Breast epithelium (tissue), 4 donors: ENCODE results near the gene MMD. TPM values are rescaled to one million over a fixed set of nuclear protein-coding genes. Genes with fewer than 3 reads are reported as not detected.
"Not testable (repeated sequence)": the region's sequence is repeated elsewhere in the genome, so short reads cannot be mapped to it uniquely, and the experiment has no call there.

Experiments used
- DNase-seq, 2 donors: peaks; one replicate each; pipeline ENCODE4 v3.0.0-alpha.2; 2019; ENCODE audit warnings: low spot score in 2 of 2
- H3K27ac ChIP-seq, 2 donors: fragments of 200-600 bp; sonication (generic) in 1 of 2; one replicate each; pipeline ENCODE4 v1.5.1; 2016 to 2019; ENCODE audit warnings: mild to moderate bottlenecking in 1 of 2
- H3K27me3 ChIP-seq, 2 donors: fragments of 200-600 bp; sonication (generic) in 1 of 2; one replicate each; pipeline versions ENCODE4 v1.5.1 to v1.6.0; 2017 to 2019; ENCODE audit warnings: control low read depth in 1 of 2, mild to moderate bottlenecking in 1 of 2
- H3K36me3 ChIP-seq: fragments of 200-600 bp; one replicate; pipeline ENCODE4 v1.5.1; 2019
- H3K4me1 ChIP-seq, 2 donors: fragments of 200-600 bp; sonication (generic); one replicate each; pipeline ENCODE4 v1.5.1; 2016 to 2019; ENCODE audit warnings: control low read depth in 1 of 2
- H3K4me3 ChIP-seq, 3 donors: fragments of 200-600 bp; sonication (generic); 1 replicate in 2 of 3; 2 replicates in 1 of 3; pipeline ENCODE4 v1.5.1; 2016 to 2019; ENCODE audit warnings: mild to moderate bottlenecking in 3 of 3, moderate library complexity in 2 of 3
- H3K9me3 ChIP-seq, 2 donors: fragments of 200-600 bp; sonication (generic) in 1 of 2; one replicate each; pipeline ENCODE4 v1.5.1; 2016 to 2019; ENCODE audit warnings: control low read depth in 1 of 2
- POLR2A ChIP-seq: fragments of 450-650 bp; IDR thresholded peaks from one replicate; pipeline ENCODE4 v1.6.1; 2016; ENCODE audit warnings: antibody characterized with exemption, mild to moderate bottlenecking, moderate library complexity
- POLR2AphosphoS5 ChIP-seq, 3 donors: sonication (generic); formaldehyde crosslinking; IDR thresholded peaks; one replicate each; pipeline ENCODE4 v1.6.1; 2017; ENCODE audit warnings: antibody characterized with exemption in 3 of 3
- intact Hi-C: fragments of 100-400 bp; cut with DNase I; formaldehyde crosslinking; loops from one replicate; pipeline ENCODE4 v1.15.1; 2023; ENCODE audit warnings: low total_unique reads
- total RNA-seq, 3 donors: library from RNA; depleted of rRNA; stranded (reverse); fragments of >200 nt; gene quantifications; one replicate each; pipeline ENCODE4 v1.1.0, GENCODE V29; 2016
- TF ChIP-seq, protein P1 (sequence below), 3 donors: fragments of 450-650 bp; IDR thresholded peaks; one replicate each; pipeline ENCODE4 v1.5.1; 2016 to 2017; ENCODE audit warnings: antibody characterized with exemption in 3 of 3, mild to moderate bottlenecking in 3 of 3, moderate library complexity in 3 of 3

Gene MMD
- total RNA-seq, 3 donors from 2014 or later, result 28.0 to 140 (median 34.1) TPM

DNA sequence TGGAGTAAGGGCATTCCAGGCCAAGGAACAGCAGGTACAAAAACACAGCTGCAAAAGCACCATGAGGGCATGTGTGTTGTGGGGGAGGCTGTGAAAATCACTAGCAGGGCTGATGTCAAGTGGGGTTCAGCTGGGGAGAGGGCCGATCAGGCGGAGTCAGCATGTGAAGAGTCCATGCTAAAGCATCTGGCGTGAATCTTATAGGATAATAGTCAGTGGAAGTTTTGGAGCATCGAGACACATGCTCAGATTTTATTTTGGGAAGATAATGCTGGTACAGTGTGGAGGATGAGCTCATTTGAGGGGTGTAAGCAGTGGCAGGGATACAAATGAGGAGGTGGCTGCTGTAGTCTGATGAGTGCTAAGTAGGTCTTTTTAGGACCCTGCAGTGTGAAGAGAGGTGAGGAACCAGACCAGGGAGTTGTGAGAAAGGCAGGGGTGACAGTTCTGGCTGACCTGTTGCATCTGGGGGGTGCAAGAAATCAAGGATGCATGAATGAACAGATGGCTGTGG is 30.3 kb downstream of the MMD start:
- Histone ChIP-seq H3K27ac (no peak overlapping the region), H3K9me3 (no peaks in the 10 kb centered on the region), H3K27me3 (no peaks in the 10 kb centered on the region), H3K36me3 (no peaks in the 10 kb centered on the region), H3K4me1 (no peaks in the 10 kb centered on the region), H3K4me3 (no peak overlapping the region)
- intact Hi-C loops, result no loop called here
- no peak for DNase-seq
- TF ChIP-seq POLR2A (no peak), POLR2AphosphoS5 (IDR thresholded peaks at IDR 0.05) (no peak)
- TF ChIP-seq, protein P1, sequence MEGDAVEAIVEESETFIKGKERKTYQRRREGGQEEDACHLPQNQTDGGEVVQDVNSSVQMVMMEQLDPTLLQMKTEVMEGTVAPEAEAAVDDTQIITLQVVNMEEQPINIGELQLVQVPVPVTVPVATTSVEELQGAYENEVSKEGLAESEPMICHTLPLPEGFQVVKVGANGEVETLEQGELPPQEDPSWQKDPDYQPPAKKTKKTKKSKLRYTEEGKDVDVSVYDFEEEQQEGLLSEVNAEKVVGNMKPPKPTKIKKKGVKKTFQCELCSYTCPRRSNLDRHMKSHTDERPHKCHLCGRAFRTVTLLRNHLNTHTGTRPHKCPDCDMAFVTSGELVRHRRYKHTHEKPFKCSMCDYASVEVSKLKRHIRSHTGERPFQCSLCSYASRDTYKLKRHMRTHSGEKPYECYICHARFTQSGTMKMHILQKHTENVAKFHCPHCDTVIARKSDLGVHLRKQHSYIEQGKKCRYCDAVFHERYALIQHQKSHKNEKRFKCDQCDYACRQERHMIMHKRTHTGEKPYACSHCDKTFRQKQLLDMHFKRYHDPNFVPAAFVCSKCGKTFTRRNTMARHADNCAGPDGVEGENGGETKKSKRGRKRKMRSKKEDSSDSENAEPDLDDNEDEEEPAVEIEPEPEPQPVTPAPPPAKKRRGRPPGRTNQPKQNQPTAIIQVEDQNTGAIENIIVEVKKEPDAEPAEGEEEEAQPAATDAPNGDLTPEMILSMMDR (IDR thresholded peaks at IDR 0.05), result no peak

DNA sequence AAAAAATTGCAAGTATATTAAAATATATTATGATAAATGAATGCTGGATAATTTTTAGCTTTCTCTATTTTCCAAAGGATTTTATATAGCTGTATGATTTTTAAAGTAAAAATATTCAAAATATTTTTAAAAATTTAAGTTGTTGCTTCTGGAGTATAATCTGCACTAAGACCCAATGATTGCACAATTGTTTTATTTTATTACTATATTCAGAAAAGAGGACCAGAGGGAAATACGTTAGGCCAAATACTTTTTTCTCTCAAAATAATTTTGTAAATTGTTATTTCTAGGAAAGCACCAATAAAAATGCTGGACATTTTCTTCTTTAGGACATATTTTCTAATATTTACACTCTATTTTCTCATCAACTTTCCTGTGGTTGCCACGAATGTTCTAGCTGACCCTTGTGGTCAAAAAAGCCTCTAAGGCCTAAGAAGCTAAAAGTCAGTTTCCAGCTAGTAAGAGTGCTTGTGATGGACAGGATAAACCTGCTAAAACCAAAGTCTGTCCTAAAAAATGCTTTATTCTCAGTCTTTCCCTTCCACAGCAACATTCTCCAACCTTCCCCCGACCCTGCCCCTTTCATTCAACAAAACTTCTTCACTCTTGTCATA is 31.2 kb downstream of the MMD start:
- Histone ChIP-seq H3K27me3 (no peaks in the 10 kb centered on the region), H3K4me3 (no peak overlapping the region), H3K9me3 (no peaks in the 10 kb centered on the region), H3K4me1 (no peaks in the 10 kb centered on the region), H3K27ac (no peak overlapping the region), H3K36me3 (no peaks in the 10 kb centered on the region)
- DNase-seq, result no peak
- TF ChIP-seq POLR2A, result no peak
- no peak for TF ChIP-seq POLR2AphosphoS5 (IDR thresholded peaks at IDR 0.05)
- TF ChIP-seq, protein P1 (IDR thresholded peaks at IDR 0.05), result no peak
- intact Hi-C loops, result no loop called here

DNA sequence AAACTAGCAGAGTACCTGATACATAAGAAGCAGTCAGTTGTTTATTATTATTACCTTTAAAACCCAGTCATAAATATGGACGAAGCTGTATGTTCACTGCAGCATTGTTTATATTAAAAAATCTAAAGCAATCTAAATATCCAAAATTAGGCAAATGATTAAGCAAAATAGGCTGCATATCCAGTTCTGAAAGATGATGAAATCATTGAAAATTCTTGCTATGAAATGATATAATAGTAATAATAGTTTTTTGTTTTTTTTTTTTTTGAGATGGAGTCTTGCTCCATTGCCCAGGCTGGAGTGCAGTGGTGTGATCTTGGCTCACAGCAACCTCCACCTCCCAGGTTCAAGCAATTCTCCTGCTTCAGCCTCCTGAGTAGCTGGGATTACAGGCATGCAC is 31.9 kb downstream of the MMD start:
- intact Hi-C loops, H3K27me3 ChIP-seq, H3K9me3 ChIP-seq, H3K36me3 ChIP-seq, H3K27ac ChIP-seq, H3K4me3 ChIP-seq, H3K4me1 ChIP-seq, DNase-seq: not testable (repeated sequence)

DNA sequence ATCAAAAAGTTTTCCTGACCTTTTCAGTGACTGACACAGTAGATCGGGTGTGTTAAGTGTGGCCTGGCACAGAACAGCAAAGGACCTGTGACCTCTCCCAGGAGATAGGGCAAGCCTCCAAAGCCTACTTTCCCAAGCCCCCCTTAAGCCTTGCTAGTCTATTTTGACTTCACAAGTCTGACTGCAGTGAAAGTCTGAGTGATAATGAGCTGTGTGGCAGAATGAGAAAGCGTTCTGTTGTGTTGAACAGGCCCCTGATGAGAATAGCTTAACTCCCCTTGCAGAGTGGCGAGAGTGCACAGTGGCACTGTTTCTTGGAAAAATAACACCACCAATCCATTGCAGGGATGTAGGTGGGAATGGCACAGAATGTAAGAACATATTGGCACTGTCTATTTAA is 32.8 kb downstream of the MMD start:
- intact Hi-C loops, result no loop called here
- H3K36me3 ChIP-seq, result no peaks in the 10 kb centered on the region
- no peaks in the 10 kb centered on the region for H3K27me3 ChIP-seq
- TF ChIP-seq POLR2A, result no peak
- TF ChIP-seq, protein P1 (IDR thresholded peaks at IDR 0.05), result no peak
- TF ChIP-seq POLR2AphosphoS5 (IDR thresholded peaks at IDR 0.05), result no peak
- H3K27ac ChIP-seq, result no peak overlapping the region
- H3K4me1 ChIP-seq, result no peaks in the 10 kb centered on the region
- H3K9me3 ChIP-seq, result no peaks in the 10 kb centered on the region
- DNase-seq, result no peak
- no peak overlapping the region for H3K4me3 ChIP-seq

DNA sequence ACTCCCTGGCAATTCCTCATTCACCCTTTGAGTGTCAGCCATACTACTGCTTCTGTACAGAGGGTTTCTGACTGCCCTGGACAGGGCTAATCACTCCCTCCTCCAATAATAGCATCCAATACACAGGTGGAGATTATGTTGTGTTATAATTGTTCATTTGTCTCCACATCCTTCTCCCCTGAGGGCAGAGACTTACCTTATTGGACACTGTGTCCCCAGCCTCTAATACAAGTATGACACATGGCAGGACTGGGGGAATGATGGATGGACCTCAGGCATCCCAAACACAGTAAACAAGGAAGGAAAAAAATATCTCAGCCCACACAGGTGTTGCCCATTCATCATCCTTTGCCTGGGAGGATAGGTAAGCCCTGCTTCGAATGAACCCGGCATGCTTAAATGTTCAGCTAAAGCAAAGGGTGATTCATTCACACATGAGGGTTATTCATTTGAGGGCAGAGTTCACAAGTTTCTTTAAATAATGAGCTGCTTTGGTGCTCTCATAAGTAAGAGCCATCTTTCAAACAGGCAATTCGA is 34.8 kb downstream of the MMD start:
- intact Hi-C loops, result no loop called here
- no peaks in the 10 kb centered on the region for H3K27me3 ChIP-seq
- no peaks in the 10 kb centered on the region for H3K9me3 ChIP-seq
- H3K36me3 ChIP-seq, result no peaks in the 10 kb centered on the region
- H3K4me3 ChIP-seq, result no peak overlapping the region
- TF ChIP-seq, protein P1 (IDR thresholded peaks at IDR 0.05), result no peak
- TF ChIP-seq POLR2AphosphoS5 (IDR thresholded peaks at IDR 0.05) (no peak), POLR2A (no peak)
- H3K27ac ChIP-seq, result no peak overlapping the region
- H3K4me1 ChIP-seq, result no peaks in the 10 kb centered on the region
- DNase-seq, result no peak
